SK-N-SH treated with all-trans-retinoic acid at 6 μM for 48 hours (cell line): ENCODE results near the gene VAT1L.

Source experiments
- ARNTL ChIP-seq: fragments of 450-650 bp; formaldehyde crosslinking; IDR thresholded peaks from 2 replicates; pipeline ENCODE4 v1.5.0; 2020; ENCODE audit warnings: low read depth, mild to moderate bottlenecking, moderate library complexity, borderline replicate concordance
- OSR1 ChIP-seq: fragments of 250-450 bp; sonication (Bioruptor Pico); IDR thresholded peaks from 2 replicates; pipeline ENCODE4 v1.8.0; 2022; ENCODE audit warnings: moderate library complexity, mild to moderate bottlenecking, inconsistent platforms
- ZFP3 ChIP-seq: fragments of 250-450 bp; sonication (Bioruptor Pico); IDR thresholded peaks from 2 replicates; pipeline ENCODE4 v1.5.0; 2020; ENCODE audit warnings: mild to moderate bottlenecking, moderate library complexity
- ZNF565 ChIP-seq: fragments of 450-650 bp; formaldehyde crosslinking; conservative IDR thresholded peaks from 2 replicates; pipeline ENCODE4 v1.5.0; 2020; ENCODE audit warnings: low read depth, mild to moderate bottlenecking, moderate library complexity

DNA sequence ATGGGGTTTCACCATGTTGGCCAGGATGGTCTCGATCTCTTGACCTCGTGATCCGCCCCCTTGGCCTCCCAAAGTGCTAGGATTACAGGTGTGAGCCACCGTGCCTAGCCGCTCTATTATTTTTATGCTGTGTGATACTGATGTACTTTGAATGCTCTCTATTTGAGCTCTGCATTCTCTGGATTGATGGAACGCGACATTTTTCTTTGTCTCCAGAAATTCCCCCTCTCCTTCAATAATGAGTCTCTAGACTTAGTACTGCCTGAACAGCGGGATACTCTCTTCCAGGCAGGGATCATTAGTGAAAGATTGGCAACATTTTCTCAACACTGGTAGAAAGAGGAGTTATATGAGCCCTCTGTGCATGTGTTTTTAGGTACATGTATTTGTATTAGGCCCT is 140.6 kb downstream of the VAT1L start:
- TF ChIP-seq ARNTL (CRISPR knock-in tag) (no peak), ZNF565 (CRISPR knock-in tag) (no peak), OSR1 (CRISPR knock-in tag) (no peak), ZFP3 (CRISPR knock-in tag) (no peak)
